ENCODE results near the gene HSDL2.

Gene HSDL2

DNA sequence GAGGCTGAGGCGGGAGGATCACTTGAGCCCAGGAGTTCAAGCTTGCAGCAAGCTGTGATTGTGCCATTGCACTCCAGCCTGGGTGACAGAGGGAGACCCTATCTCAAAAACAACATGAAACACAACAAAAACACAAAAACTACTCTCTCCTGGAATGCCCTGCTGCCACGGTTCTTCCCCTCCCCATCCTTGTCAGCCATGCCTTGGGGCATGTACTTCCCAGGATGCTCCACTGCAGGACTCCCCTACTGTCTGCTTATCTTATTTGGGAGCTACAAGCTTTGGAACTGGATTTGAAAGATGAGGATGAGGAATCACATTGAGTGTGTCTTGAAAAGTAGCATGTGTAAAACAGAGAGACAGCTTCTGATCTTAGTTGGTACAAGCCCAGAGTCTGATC lies 66.6 kb downstream of the HSDL2 start:
- DNase-seq: no peak
- no peak for ATAC-seq

DNA sequence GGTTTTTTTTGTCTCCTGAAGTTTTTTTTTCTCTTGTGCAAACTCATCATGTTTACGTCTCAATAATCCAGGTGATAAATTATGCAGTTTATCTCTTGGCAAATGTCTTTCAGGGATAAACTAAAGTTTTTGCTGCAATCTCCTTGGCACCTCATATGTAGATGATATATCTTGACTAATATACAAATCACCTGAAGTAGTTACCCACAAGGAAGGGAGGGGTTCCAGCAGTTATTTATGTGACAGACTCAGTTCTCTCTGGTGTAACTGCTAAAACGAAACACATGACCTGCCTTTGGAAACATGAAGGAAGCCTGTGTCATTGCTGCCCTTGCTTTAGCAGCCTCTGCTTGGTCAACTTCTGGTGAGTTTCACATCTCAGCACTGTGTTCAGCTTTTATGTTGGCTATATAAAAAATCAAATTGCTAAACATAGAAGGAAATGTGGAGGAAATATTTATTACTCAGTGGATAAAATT lies 67.4 kb downstream of the HSDL2 start:
- DNase-seq (no peak), ATAC-seq (no peak)

DNA sequence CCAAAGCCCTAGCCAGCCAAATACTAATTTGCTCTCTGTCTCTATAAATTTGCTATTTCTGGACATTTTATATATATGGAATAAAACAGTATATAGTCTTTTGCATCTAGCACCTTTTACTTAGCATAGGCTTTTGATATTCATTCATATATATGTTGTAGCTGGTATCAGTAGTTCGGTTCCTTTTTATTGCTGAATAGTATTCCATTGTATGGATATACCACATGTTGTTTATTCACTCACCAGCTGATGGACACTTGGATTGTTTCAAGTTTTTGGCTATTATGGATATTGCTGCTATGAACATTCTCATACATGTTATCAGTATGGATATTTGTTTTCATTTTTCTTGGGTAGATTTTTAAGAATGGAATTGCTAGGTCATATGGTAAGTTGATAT lies 82.9 kb downstream of the HSDL2 start:
- DNase-seq (no peak), ATAC-seq (no peak)

DNA sequence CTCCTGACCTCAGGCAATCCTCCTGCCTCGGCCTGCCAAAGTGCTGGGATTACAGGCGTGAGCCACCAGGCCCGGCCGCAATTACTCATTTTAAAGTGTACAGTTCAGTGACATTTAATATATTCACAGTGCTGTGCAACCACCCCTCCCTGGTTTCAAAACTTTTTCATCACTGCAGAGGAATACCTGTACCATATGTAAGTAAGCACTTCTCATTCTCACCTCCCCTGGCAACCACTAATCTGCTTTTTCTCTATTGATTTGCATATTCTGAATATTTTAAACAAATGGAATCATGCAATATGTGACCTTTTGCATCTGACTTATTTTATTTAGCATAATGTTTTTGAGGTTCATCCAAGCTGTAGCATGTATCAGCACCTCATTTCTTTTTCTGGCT lies 85.4 kb downstream of the HSDL2 start:
- DNase-seq (no peak), ATAC-seq (no peak)

DNA sequence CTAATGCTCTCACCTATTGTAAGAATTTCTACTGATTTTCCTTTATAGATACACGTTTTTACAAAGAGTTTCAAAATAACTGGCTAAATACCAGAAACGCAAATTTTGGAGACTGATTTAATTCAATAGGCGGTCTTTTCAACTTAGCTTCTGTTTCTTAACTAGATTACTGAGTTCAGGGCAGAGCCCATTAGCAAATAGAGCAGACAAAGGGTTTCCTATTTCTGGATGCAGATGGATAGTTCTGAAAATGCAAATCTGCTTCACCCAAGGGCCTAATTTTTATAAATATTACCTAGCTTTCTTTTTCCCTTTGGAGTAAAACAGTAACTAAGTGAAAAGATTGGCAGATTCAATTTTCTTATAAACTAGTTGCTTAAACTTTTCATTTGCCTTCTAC lies 93.1 kb downstream of the HSDL2 start:
- no peak for ATAC-seq
- no peak for DNase-seq

DNA sequence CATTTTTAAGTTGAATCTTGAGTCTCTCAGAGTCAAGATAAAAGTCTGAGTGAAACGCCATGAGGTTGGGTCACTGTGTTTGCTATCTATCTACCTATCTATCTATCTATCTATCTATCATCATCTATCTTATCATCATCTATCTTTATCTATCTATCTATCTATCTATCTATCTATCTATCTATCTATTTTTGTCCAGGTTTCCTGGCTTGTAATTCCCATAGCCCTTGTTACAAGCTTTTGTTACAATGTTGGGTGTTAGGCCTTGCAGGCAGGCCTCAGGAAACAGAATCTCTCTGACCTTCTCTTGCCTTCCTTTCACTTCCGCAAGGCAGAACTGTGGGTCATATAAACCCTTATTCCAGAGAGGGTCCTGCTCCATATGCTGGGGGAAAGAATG lies 94.1 kb downstream of the HSDL2 start:
- no peak for ATAC-seq
- DNase-seq: no peak

DNA sequence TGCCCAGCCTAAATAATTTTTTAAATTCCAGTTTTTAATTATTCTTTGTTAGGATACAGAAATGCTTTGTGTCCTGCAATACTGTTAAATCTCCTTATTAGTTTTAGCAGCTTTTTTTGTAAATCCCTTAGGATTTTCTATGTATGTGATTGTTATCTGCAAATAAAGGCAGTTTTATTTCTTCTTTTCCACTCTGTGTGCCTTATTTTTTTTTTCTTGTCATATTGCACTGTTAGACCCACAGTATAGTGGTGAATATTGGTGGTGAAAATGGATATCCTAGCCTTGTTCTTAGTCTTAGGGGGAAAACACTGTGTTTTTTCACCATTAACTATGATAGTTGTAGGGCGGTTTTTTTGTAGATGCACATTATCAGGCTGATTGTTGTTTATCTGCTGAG lies 95.4 kb downstream of the HSDL2 start:
- ATAC-seq: no peak

DNA sequence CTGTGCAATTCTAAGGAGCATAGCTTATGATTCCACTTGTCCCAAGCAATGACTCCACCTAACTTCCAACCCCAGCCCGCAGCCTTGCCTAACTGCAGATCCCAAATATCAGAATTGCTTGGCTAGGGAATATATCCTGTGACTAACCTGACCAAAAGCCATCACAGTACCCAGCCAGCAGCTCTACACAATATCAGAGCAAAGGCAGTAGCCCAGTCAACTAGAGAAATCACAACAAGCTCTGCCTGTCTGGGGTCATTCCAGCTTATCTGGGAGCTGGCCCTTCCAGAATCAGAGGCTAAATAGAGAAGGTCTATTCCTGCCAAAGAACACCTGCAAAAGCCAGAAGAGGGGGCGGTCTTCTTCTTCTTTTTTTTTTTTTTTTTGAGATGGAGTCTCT lies 97.4 kb downstream of the HSDL2 start:
- ATAC-seq: no peak

More for the DNA sequence above, 95.4 kb downstream of the HSDL2 start:
- DNase-seq: no peak

DNA sequence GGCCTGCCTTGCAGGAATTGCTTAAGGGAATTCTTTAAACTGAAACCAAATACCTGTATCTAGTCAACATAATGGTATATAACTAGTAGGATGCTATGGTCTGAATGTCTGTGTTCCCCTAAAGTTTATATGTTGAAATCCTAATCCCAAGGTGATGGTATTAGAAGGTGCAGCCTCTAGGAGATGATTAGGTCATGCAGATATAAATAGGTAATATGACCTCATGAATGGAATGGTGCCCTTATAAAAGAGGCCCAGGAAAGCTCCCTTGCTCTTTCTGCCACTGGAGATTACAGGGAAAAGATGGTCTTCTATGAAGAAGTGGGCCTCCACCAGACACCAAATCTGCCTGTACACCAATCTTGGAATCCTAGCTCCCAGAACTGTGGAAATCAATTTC lies 99.3 kb downstream of the HSDL2 start:
- no peak for ATAC-seq
- DNase-seq: no peak

More for the DNA sequence above, 97.4 kb downstream of the HSDL2 start:
- DNase-seq: no peak

DNA sequence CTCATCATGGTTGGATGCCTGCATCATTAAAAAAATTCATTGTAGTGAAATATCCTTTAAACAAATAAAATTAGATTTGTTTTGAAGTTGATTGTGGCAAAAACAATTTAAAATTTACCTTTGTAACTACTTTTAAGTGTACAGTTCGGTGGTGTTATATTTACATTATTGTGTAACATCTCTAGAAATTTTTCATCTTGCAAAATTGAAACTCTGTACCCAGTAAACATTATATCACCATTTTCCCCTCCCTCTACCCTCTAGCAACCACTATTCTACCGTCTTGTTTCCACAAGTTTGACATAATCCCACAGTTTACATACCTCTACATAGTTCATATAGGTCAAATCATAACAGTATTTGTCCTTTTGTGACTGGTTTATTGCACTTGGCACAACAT lies 104.7 kb downstream of the HSDL2 start:
- no peak for ATAC-seq
- no peak for DNase-seq

DNA sequence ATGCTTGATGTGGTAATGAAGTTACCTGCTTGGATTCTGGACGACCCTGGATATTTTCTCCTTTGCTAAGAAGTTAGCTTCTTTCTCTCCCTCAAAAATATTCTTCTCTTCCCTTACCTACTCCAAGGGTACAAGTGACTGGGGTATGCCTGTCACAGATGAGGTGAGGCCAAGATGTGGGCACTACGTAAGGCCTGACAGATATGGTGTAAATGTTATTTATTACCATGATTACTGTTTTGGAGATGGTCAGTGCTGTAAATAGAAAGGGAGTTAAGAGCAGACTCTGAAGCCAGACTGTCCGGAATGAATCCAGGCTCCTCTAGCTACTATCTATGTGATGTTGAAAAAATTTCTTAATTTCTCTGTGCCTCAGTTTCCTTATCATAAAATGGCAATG lies 105.7 kb downstream of the HSDL2 start:
- ATAC-seq (no peak), DNase-seq (no peak)

DNA sequence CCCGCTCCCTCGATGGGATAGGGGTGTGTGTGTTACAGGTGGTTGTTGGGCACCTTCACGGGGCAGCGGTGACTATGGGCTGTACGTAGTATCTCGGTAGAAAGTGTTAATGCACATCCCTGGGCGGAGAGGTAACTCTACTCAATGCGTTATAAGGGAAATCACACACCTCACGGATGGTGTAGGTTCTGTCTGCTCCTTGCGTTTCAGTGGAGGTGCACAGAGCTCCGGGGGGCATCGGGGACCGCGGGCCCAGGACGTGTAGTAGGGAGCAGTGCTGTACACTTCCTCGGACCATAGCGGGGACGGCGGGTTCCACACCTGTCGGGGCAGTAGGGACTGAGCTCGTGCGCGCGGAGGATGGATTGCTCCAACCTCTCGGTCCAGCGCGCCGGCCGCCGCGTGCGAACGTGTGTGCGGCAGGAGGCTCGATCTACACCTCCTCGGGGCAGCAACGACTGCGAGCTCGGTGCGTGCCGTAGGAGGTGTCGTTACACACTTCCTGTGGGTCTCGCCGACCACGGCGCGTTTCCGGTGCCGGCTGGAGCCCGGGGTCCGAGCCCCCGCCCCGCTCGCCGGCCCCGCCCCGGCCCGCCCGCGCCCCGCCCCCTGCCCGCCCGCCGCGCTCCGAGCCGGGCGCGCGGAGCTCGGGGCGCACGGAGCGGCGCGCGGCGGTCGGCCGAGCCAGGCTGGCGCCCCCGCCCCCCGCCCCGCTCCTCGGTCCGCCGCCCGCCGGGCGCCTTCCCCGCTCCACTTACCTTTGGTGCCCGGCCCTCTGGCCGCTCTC lies 106.5 kb downstream of the HSDL2 start, which contains the start of gene KIAA1958:
KIAA1958 (plus strand) TSS at position 607 of the 787 bp plus-strand sequence. CDS start 87,254 bp downstream, outside the sequence.
- DNase-seq (peak; percentile 90), ATAC-seq (peak; percentile 96)

DNA sequence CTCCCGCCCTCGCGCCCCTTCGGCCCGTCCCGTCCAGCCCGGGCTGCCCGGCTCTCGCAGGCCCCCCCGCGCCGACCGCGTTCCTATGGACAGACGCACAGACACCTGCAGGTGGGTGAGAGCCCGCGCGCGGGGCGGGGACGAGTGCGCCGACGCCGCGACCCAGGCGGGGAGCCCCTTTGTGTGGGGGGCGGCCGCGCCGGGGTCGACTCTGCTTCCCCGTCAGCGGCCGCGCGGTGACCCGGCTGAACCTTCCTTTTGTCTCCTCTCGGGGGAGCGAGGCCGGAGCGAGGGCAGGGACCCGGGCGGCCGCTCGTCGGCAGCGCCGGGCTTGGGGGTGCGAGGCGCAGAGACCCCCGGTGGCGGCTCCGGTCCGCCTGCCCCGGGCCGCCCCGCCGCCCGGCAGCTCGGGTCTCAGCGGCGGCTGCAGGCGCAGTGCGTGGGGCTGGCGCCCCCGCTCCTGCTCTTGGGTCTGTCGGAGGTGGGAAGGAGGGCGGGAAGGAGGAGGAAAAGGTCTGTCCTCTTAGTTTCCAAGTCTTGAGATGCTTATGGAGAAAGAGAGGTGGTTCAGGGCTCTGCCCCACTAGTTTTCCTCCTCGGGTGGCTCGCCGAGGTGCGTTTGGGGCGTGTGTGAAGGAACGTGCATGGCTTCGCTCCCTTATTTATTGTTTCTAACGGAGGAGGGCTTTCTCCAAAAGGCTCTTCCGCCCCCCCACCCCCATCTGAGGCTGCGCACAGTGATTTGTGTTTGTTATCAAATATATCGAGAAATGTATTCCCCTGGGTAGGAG lies 107.3 kb downstream of the HSDL2 start:
- ATAC-seq: peak; percentile 47
- peak; percentile 60 for DNase-seq

DNA sequence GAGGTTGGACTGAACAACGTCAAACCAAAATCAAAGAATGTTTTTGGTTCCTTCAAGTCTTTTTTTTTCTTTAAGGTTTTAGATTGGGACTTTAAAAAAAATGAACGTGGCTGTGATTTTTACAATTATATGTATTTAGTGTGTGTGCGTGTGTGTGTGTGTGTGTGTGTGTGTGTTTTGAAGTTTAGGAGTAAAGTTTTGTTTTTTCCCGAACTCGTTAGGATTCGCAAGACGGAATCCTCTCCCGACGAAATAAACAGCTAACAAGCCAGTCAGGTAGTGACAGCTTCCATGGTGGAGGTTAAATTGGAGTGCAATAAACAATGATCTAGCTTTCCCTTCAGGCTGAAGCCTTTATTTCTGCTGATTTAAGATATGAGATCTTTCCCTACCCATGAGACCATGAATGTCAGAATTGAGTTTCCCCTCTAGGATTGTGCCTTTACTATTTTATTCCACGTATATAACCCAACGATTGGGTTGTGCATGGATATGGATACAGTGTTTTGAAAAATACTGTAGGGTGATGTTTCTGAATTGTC lies 108.0 kb downstream of the HSDL2 start:
- ATAC-seq (no peak), DNase-seq (no peak)

DNA sequence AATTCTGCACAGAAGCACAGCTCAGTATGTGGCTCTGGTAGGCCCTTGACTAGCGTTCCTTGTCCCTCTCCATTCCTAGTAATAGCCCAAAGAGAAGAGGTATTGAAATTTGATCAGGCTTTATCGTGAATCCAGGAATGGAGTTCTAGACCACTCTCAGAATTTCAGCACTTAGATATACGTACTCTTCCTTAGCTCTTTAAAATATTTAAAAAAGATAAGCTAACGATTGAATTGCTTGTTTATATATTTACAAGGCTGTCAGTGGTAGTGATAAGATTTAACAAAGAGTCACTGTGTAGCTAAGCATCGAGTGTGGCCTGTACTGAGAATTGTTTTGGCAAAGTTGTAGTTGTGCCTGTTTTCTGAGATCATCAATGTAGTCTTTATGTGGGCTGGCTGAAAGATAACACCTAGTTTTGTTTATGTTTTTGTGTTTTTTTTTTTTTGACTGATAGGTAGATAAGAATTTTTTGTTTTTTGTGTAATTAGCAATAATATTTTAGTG lies 109.2 kb downstream of the HSDL2 start:
- no peak for DNase-seq
- no peak for ATAC-seq

DNA sequence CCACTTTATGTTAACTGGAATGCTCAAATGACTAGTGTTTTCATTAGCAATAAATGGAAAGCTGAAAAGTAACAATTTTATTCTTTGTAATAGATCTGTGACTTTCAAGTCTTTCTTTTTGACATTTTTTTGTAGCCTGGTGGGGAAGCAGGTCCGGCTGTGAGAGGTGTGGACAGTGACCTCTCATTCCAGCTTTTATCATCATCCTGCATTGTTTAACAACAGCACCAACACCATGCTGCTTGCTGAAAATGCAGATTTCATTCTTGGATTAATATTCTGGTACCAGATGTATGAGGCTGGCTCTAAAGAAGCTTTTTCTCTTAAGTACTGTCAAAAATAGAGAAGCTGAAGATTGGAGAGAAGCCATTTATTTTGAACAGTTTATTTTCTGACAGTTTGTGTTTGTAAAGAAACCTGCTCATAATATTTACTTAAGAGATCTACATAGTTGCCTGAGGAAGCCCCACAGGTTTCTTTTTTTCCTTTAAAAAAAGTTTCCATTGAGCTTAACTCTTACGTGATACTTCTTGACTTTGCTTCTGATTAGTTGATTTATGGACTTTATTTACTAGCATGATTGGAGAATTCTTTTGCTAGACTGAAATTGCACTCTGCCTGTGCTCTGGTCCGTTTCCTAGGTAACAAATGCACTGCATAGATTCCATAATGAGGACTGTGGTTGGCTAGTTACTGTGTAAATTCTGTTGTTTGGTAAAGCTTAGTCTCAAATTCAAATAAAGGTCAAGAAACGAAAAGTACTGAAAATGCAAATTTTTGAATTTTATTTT lies 110.2 kb downstream of the HSDL2 start:
- no peak for ATAC-seq
- no peak for DNase-seq

DNA sequence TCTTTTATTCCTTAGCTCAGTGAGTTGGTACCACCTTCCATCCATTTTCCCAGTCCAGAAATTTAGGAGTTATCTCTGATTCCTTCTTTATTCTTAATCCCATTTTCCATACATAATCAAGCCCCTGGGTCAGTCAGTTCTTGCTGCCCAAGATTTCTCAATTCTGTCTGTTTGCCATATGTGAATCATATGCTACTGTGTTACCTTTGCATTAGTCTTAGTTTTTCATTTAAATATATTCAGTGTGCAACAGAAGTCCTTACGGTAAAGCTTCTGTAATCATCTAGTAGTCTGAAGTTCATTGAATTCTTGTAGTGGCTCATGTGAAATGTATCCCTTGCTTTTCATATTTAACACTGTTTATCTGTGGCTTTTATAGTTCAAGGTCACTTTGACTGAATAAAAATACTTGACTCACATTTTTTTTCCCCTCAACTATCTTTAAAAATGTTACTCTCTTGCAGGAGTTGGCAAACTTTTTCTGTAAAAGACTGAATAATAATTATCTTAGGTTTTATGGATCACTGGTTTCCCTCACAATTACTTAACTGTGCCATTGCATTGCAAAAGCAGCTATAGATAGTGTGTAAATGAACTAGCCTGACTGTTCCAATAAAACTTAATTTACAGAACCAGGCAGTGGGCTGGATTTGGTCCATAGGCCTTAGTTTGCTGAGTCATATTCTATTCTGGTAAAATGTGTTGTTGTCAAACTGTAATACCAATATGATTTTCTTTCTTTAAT lies 113.7 kb downstream of the HSDL2 start:
- DNase-seq (no peak), ATAC-seq (no peak)

DNA sequence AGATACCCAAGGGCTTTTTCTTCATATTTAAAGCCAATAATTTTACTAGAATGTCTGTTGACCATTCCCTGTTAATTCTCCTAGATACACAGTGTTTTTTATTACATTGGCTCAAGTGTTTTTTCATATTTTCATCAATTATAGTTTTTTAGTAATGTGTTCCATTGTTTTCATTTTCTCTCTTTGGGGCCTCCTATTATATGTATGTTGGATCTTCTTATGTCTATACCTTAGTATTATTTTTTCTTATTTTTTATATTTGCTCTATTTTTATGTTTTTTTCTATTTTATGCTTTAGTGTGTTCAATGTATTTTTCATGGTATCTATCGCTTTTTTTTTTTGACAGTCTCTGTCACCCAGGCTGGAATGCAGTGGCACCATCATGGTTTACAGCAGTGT lies 114.2 kb downstream of the HSDL2 start:
- no peak for DNase-seq
- no peak for ATAC-seq

DNA sequence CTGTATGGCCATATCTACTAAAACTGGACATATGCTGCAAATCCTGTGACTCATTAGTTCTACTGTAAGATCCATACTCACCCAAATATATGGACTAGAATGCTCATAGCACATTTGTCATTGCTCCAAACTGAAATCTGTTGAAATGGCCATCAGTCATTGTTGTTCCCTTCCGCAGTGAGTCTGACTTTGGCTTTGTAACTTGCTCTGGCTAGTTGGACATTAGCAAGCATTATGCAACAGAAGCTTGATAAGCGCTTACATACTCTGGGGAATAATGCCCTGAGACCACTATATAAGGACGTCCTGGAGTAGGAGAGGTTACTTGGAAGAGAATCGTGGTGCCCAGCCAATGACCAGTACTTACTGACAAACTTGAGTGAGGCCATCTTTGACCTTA lies 115.7 kb downstream of the HSDL2 start:
- no peak for DNase-seq
- no peak for ATAC-seq

DNA sequence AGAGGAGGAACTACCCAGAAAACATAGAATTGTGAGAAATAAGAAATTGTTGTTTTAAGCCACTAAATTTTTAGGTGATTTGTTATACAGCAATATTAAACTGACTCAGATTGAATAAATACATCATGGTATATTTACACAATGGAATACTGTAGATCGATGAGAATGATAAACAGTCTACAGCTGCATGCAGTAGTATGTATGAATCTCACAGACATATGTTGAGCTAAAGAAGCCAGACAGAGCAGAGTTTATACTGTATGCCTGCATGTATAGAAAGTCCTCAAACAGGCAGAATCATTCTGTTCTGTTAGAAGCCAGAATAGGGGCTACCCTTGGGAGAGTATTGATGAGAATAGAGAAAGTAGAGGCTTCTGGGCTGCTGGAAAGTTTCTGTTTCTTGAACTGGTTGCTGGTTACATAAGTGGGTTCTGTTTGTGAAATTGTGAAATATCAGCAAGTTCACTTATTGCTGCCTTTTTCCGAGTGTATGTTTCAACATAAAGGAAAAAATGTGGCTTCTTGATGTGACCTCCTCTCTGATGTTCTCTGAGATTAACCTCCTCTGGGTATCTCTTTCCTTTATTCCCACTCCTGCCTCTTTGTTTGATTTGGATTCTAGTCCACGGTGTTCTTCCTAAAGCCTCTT lies 116.3 kb downstream of the HSDL2 start:
- no peak for DNase-seq
- no peak for ATAC-seq

DNA sequence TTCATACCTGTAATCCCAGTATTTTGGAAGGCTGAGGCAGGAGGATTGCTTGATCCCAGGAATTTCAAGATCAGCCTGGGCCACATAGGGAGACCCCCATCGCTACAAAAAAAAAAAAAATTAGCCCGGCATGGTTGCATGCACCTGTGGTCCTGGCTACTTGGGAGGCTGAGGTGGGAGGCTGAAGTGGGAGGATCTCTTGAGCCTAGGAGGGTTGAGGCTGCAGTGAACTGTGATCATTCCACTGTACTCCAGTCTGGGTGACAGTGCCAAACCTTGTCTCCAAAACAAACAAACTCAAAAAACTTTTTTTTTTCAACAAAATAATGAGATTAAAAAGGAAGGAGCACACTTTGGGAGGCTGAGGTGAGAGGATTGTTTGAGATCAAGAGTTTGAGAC lies 120.9 kb downstream of the HSDL2 start:
- DNase-seq (no peak), ATAC-seq (no peak)
